ENCODE data around the gene PLEKHM3.
"Not testable (repeated sequence)": the region's sequence is repeated elsewhere in the genome, so short reads cannot be mapped to it uniquely, and the experiment has no call there.

The PLEKHM3 gene

DNA sequence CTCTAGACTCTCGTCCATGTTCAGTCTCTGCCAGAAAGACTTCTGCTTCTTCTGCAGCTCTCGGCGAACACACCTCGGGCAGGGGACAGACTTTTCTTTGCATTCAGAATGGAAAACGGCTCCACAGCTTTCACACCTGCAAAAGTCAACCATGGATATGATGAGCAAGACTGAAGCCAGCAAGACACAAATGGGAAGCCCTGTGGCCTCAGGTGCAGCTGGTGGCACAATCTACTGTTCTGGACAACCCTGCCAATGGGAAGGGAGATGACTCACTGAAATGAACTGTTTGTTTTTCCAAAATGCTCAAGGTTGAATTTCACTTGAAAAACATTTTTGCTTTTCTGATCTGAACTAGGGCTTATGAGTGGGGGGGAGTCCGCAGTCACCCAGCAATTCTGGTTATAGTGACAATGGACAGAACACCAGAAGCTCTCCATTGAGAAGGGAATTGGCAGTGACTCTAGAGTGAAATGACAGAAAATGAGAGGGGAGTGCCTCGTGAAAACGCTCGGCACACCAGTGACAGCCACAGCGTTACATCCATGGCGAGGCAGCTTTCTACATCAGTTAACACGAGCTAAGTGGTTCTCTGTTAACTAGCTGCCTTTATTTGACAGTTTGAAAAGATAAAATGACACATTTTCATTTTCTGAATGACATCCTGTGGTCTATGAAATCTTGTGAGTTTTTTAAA lies 196.8 kb downstream of the PLEKHM3 start:
- no peak for DNase-seq (ENCODE audit: low spot score)

DNA sequence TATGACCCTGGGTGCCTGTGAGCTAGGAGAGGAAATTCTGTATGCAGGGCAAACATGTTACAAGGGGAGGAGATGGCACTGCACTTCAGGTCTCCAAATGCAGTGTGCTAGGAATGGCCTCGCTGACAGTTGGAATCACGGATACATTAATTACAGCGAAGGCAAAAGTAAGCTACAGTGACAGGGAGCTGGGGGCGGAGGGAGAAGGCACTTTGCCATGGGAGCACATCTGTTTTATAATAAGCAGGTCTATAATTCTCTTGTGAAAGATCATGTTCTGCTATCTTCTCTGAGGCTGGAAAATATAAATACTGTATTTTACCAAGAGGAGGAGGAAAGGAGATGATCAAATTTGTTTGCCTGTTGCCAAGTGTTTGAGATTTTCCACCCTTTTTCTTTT lies 199.3 kb downstream of the PLEKHM3 start:
- DNase-seq (ENCODE audit: low spot score) = no peak

GRCh38 chr2:207825045-207825954 lies 200.0 kb downstream of the PLEKHM3 start:
- no peak for DNase-seq (ENCODE audit: low spot score)

- no peak for DNase-seq (ENCODE audit: low spot score)
Measured at GRCh38 chr2:207823865-207824264, 201.5 kb downstream of the PLEKHM3 start.

GRCh38 chr2:207819839-207820784 lies 205.2 kb downstream of the PLEKHM3 start:
- DNase-seq (ENCODE audit: low spot score) = no peak

- no peak for DNase-seq (ENCODE audit: low spot score)
Measured at GRCh38 chr2:207819021-207819797, 206.1 kb downstream of the PLEKHM3 start.

- no peak for DNase-seq (ENCODE audit: low spot score)
Measured at GRCh38 chr2:207816546-207816945, 208.8 kb downstream of the PLEKHM3 start.

GRCh38 chr2:207815254-207815653 lies 210.1 kb downstream of the PLEKHM3 start:
- no peak for DNase-seq (ENCODE audit: low spot score)

DNA sequence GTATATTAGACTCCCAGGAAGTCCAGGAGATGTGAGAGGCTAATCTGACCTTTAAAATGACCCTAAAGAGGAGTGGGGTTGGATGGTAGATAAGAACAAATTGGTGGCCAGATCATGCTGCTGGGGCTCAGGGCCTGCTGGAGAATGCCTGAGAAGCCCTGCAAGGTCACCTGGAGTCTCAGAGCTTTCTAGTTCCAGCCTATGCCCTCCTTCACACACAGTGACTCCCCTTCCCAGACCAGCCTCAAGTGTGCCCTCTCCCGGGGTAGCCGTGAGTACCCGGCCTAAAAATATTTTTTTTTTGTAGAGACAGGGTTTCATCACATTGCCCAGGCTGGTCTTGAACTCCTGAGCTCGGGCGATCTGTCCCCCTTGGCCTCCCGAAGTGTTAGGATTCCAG lies 211.4 kb downstream of the PLEKHM3 start:
- DNase-seq (ENCODE audit: low spot score) = no peak

- DNase-seq (ENCODE audit: low spot score) = no peak
Measured at GRCh38 chr2:207813221-207813916, 212.0 kb downstream of the PLEKHM3 start.

- DNase-seq (ENCODE audit: low spot score) = no peak
Measured at GRCh38 chr2:207812726-207813080, 212.6 kb downstream of the PLEKHM3 start.

DNA sequence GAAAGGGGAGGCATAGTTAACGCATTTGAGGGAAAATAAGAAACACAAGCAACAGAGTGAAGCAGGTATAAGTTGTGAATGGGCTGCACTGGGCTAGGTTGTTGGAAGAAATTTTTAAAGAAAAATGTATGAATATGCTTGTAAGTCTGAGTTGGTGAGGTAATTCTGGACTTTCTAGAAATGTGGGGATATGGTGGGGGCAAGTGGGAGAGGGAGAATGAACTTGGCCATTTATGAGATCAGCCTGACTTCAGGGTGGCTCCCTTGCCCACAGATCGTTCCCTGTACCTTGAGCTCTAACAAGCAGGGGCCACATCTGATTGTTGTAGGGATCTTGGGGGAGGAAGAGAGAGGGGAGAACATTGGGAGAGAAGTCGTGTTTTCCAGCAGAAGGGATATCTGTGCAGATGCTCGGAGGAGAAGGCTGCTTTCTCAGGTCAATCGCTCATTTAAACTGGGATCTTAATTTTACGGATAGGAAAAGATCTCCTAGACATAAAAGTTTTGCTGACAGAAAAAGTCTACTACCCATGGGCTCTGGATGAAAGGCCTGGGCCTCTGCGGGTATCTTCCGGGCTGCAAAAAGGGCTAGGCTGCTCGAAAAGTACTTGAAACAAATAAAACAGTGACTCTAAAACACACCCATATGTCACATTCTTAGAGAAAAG lies 213.1 kb downstream of the PLEKHM3 start:
- no peak for DNase-seq (ENCODE audit: low spot score)

GRCh38 chr2:207811658-207812057 lies 213.7 kb downstream of the PLEKHM3 start:
- not testable (repeated sequence) for DNase-seq (ENCODE audit: low spot score)

DNA sequence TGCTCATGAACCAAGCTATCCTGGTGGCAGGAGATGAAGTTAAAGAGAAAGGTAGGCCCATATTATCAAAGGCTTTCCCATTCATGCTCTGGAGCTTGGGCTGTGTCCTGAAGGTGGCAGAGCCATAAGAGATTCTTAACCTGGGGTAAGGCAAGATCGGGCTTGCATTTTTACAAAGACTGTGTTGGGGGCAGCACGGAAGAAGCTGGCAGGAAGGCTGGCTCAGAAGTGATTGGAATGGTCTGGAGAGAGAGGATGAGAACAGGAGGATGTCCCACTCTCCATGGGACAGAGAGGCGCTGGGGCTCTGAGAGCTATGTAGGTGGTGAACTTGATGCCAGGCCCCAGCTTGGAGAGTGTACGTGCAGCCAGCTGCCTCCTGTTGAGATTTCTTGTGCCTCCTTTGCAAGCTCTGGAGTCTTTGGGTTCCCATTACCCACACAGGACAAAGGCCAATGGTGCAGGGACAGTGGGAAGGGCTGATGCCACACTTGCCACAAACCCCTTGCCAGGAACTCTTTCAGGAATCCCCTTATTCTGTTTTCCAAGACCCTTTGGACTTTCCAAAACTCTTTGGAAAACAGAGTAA lies 215.0 kb downstream of the PLEKHM3 start:
- DNase-seq (ENCODE audit: low spot score) = no peak

GRCh38 chr2:207808119-207808518 lies 217.2 kb downstream of the PLEKHM3 start:
- no peak for DNase-seq (ENCODE audit: low spot score)

- no peak for DNase-seq (ENCODE audit: low spot score)
Measured at GRCh38 chr2:207807516-207807915, 217.8 kb downstream of the PLEKHM3 start.

DNA sequence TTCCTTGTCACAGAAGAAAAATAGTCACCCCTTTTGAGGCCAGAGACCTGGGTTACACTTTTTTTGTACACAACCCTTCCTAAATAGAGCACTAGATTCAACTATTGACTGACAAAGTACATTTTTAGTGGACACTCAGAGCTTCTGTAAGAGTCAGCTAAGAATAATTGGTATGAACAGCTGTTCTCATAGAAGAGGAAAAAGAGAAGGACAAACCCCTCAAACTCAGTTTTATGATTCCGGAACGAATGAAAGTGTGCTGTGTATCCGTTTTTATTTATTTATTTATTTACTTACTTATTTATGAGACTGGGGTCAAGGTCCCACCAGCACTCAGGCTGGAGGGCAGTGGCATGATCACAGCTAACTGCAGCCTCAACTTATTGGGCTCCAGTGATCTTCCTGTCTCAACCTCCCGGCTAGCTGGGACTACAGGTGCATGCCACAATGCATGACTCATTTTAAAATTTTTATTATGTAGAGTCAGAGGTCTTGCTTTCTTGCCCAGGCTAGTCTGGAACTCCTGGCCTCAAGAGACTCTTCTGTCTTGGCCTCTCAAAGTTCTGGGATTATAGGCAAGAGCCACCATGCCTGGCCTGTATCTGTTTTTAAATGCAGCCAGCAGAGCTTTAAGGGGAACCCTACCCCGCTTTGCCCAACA lies 219.6 kb downstream of the PLEKHM3 start:
- no peak for DNase-seq (ENCODE audit: low spot score)

- DNase-seq (ENCODE audit: low spot score) = no peak
Measured at GRCh38 chr2:207802650-207803049, 222.7 kb downstream of the PLEKHM3 start.

DNA sequence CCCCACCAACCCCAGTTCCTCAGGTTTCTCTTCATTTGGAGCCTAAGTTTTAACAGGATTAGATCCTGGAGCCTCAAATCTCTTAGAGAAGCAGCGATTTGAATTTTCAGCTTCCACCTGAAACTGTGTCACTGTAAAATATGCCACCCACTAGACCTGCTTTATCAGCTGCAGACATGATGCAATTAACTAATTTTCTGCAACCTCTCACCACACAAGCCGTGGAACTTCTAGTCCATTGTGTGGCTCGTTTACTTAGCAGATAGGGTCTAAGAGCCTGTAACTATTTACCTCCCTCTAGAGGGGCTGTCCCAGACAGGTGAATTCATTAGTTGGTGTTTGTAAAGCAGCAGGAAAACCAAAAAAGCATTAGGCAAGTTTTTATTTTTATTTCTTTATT lies 224.1 kb downstream of the PLEKHM3 start:
- DNase-seq (ENCODE audit: low spot score) = no peak

All from CD4-positive, alpha-beta T cell treated with Interleukin-6 at 100 ng/mL for 8 hours (primary cell).